ENCODE results near the gene ACADSB. TPM values are rescaled to one million over a fixed set of nuclear protein-coding genes. Genes with fewer than 3 reads are reported as not detected.

The ACADSB gene
- total RNA-seq, 1 donor from 2014 or later = 27.3 TPM

- H3K9me3 Mint-ChIP-seq = no peaks in the 10 kb centered on the region
- DNase-seq (ENCODE audit: extremely low spot score, unreplicated experiment) = no peak
- H3K4me3 Mint-ChIP-seq = no peak overlapping the region
- H3K27me3 Mint-ChIP-seq = no peaks in the 10 kb centered on the region
- no peak for TF ChIP-seq CTCF (conservative IDR thresholded peaks at IDR 0.05)
- H3K4me1 Mint-ChIP-seq (ENCODE audit: unreplicated experiment) = no peaks in the 10 kb centered on the region
- H3K36me3 Mint-ChIP-seq = peaks cover 10% of the 10 kb centered on the region
- no peak overlapping the region for H3K27ac Mint-ChIP-seq
These were observed 7.4 kb upstream of the ACADSB start for GRCh38 chr10:123001370-123001769.

- Mint-ChIP-seq H3K4me1 (ENCODE audit: unreplicated experiment) (peaks cover 11% of the 10 kb centered on the region), H3K36me3 (peaks cover 10% of the 10 kb centered on the region), H3K27me3 (no peaks in the 10 kb centered on the region), H3K4me3 (no peak overlapping the region), H3K9me3 (no peaks in the 10 kb centered on the region), H3K27ac (no peak overlapping the region)
- no peak for TF ChIP-seq CTCF (conservative IDR thresholded peaks at IDR 0.05)
- no peak for DNase-seq (ENCODE audit: extremely low spot score, unreplicated experiment)
These were observed 4.5 kb upstream of the ACADSB start for GRCh38 chr10:123004298-123004697.

GRCh38 chr10:123007558-123008354 lies 1.1 kb upstream of the ACADSB start:
- peaks cover 5% of the 10 kb centered on the region for H3K36me3 Mint-ChIP-seq
- H3K27ac Mint-ChIP-seq = peak overlapping the region; percentile 99
- peak; percentile 34 for TF ChIP-seq CTCF (conservative IDR thresholded peaks at IDR 0.05)
- H3K27me3 Mint-ChIP-seq = no peaks in the 10 kb centered on the region
- H3K4me3 Mint-ChIP-seq = peak overlapping the region; percentile 100
- no peak for DNase-seq (ENCODE audit: extremely low spot score, unreplicated experiment)
- H3K9me3 Mint-ChIP-seq = no peaks in the 10 kb centered on the region
- peaks cover 26% of the 10 kb centered on the region for H3K4me1 Mint-ChIP-seq (ENCODE audit: unreplicated experiment)

- Mint-ChIP-seq H3K36me3 (peaks cover 6% of the 10 kb centered on the region), H3K27me3 (no peaks in the 10 kb centered on the region)
- no peak for DNase-seq (ENCODE audit: extremely low spot score, unreplicated experiment)
These were observed 457 bp downstream of the ACADSB start for GRCh38 chr10:123009105-123009820.

GRCh38 chr10:123011987-123012386 lies 3.2 kb downstream of the ACADSB start:
- DNase-seq (ENCODE audit: extremely low spot score, unreplicated experiment) = no peak
- Mint-ChIP-seq H3K36me3 (peaks cover 6% of the 10 kb centered on the region), H3K9me3 (no peaks in the 10 kb centered on the region), H3K4me1 (ENCODE audit: unreplicated experiment) (peaks cover 26% of the 10 kb centered on the region), H3K27me3 (no peaks in the 10 kb centered on the region), H3K27ac (no peak overlapping the region), H3K4me3 (no peak overlapping the region)
- no peak for TF ChIP-seq CTCF (conservative IDR thresholded peaks at IDR 0.05)

More at GRCh38 chr10:123009105-123009820, 457 bp downstream of the ACADSB start:
- Mint-ChIP-seq H3K4me1 (ENCODE audit: unreplicated experiment) (peaks cover 26% of the 10 kb centered on the region), H3K4me3 (peak overlapping the region; percentile 100), H3K27ac (peak overlapping the region; percentile 99), H3K9me3 (no peaks in the 10 kb centered on the region)
- TF ChIP-seq CTCF (conservative IDR thresholded peaks at IDR 0.05) = no peak

Data from type B pancreatic cell (in vitro differentiated cells).